WTC11 (cell line): Measurements from ENCODE around the gene COMTD1. TPM values are rescaled to one million over a fixed set of nuclear protein-coding genes. Genes with fewer than 3 reads are reported as not detected.

Experiments used
- ATAC-seq: fragments of 200-7000 bp; cut with Tn5 transposase; 2 replicates; pipeline ENCODE4 v1.10.0; 2021; ENCODE audit warnings: mild to moderate bottlenecking, moderate library complexity
- CTCF ChIA-PET: fragments of 300-600 bp; sonication (Branson Sonifier 250); formaldehyde crosslinking; loops from one replicate; lab custom pipeline; 2021; ENCODE audit warnings: antibody characterized with exemption; lab: Charles Lee
- POLR2A ChIA-PET: fragments of 350-600 bp; sonication (Branson Sonifier 250); formaldehyde crosslinking; loops from one replicate; lab custom pipeline; 2021; ENCODE audit warnings: antibody characterized with exemption; lab: Charles Lee
- DNase-seq: peaks from one replicate; pipeline ENCODE4 v3.0.0; 2021; ENCODE audit warnings: low spot score
- H3K27ac Mint-ChIP-seq: 2 replicates; pipeline ENCODE4 v1.8.0; 2021; ENCODE audit warnings: mixed read lengths
- H3K27me3 Mint-ChIP-seq: 2 replicates; pipeline ENCODE4 v1.8.0; 2021; ENCODE audit warnings: low read depth, mild to moderate bottlenecking, moderate library complexity, mixed read lengths
- H3K36me3 Mint-ChIP-seq: 2 replicates; pipeline ENCODE4 v1.8.0; 2021; ENCODE audit warnings: mixed read lengths
- H3K4me1 Mint-ChIP-seq: 2 replicates; pipeline ENCODE4 v1.8.0; 2022; ENCODE audit warnings: mixed read lengths
- H3K4me3 Mint-ChIP-seq: 2 replicates; pipeline ENCODE4 v1.8.0; 2021; ENCODE audit warnings: mild to moderate bottlenecking, moderate library complexity, mixed read lengths
- H3K9me3 Mint-ChIP-seq: 2 replicates; pipeline ENCODE4 v1.8.0; 2021; ENCODE audit warnings: mixed read lengths
- AFF4 ChIP-seq: sonication (generic); formaldehyde crosslinking; IDR thresholded peaks from 2 replicates; pipeline ENCODE4 v1.8.1; 2023; ENCODE audit warnings: mild to moderate bottlenecking, missing genetic modification reagents, borderline replicate concordance
- CBFB ChIP-seq: sonication (generic); formaldehyde crosslinking; IDR thresholded peaks from 2 replicates; pipeline ENCODE4 v1.8.1; 2022; ENCODE audit warnings: mild to moderate bottlenecking, low read depth, missing genetic modification reagents
- ELF4 ChIP-seq: sonication (generic); formaldehyde crosslinking; IDR thresholded peaks from 2 replicates; pipeline ENCODE4 v1.8.1; 2022; ENCODE audit warnings: low read depth, mild to moderate bottlenecking, moderate library complexity, missing genetic modification reagents
- ESRRA ChIP-seq: sonication (generic); formaldehyde crosslinking; IDR thresholded peaks from 2 replicates; pipeline ENCODE4 v1.8.1; 2022; ENCODE audit warnings: mild to moderate bottlenecking, missing genetic modification reagents, borderline replicate concordance
- ETV6 ChIP-seq: sonication (generic); formaldehyde crosslinking; IDR thresholded peaks from 2 replicates; pipeline ENCODE4 v1.8.1; 2022; ENCODE audit warnings: mild to moderate bottlenecking, missing genetic modification reagents
- HMGA2 ChIP-seq: fragments of 250-450 bp; sonication (Bioruptor Pico); IDR thresholded peaks from 2 replicates; pipeline ENCODE4 v1.4.0; 2021; ENCODE audit warnings: mild to moderate bottlenecking, moderate library complexity
- IRF2 ChIP-seq: sonication (generic); formaldehyde crosslinking; IDR thresholded peaks from 2 replicates; pipeline ENCODE4 v1.8.0; 2022; ENCODE audit warnings: low read depth, missing genetic modification reagents, borderline replicate concordance
- JUN ChIP-seq: sonication (generic); formaldehyde crosslinking; IDR thresholded peaks from 2 replicates; pipeline ENCODE4 v1.8.0; 2023; ENCODE audit warnings: mild to moderate bottlenecking, missing genetic modification reagents
- MYBL2 ChIP-seq: sonication (generic); formaldehyde crosslinking; IDR thresholded peaks from 2 replicates; pipeline ENCODE4 v1.8.1; 2023; ENCODE audit warnings: mild to moderate bottlenecking, moderate library complexity, missing genetic modification reagents
- SMAD3 ChIP-seq: sonication (generic); formaldehyde crosslinking; IDR thresholded peaks from 2 replicates; pipeline ENCODE4 v1.8.0; 2022; ENCODE audit warnings: missing genetic modification reagents, mild to moderate bottlenecking, borderline replicate concordance
- SOX15 ChIP-seq: fragments of 250-450 bp; sonication (Bioruptor Pico); IDR thresholded peaks from 2 replicates; pipeline ENCODE4 v1.9.0; 2021; ENCODE audit warnings: mild to moderate bottlenecking
- TEAD1 ChIP-seq: sonication (generic); formaldehyde crosslinking; IDR thresholded peaks from 2 replicates; pipeline ENCODE4 v1.8.0; 2022; ENCODE audit warnings: mild to moderate bottlenecking, missing genetic modification reagents
- TP53 ChIP-seq: sonication (generic); formaldehyde crosslinking; IDR thresholded peaks from 2 replicates; pipeline ENCODE4 v1.8.1; 2023; ENCODE audit warnings: mild to moderate bottlenecking, missing genetic modification reagents
- ZNF263 ChIP-seq: sonication (generic); formaldehyde crosslinking; IDR thresholded peaks from 2 replicates; pipeline ENCODE4 v1.8.1; 2022; ENCODE audit warnings: low read depth, mild to moderate bottlenecking, moderate library complexity, missing genetic modification reagents
- ZNF416 ChIP-seq: fragments of 250-450 bp; sonication (Bioruptor Pico); IDR thresholded peaks from 2 replicates; pipeline ENCODE4 v1.9.0; 2021; ENCODE audit warnings: mild to moderate bottlenecking, inconsistent platforms
- total RNA-seq: library from RNA; stranded (reverse); gene quantifications from 3 replicates; pipeline ENCODE4 v1.2.3, GENCODE V29; 2021
- TF ChIP-seq, protein P1 (sequence below): sonication (generic); formaldehyde crosslinking; IDR thresholded peaks from 2 replicates; pipeline ENCODE4 v1.8.0; 2022; ENCODE audit warnings: mild to moderate bottlenecking, missing genetic modification reagents
- TF ChIP-seq, protein P2 (sequence below): fragments of 250-450 bp; sonication (Bioruptor Pico); IDR thresholded peaks from 2 replicates; pipeline ENCODE4 v2.1.2; 2022; ENCODE audit warnings: mild to moderate bottlenecking, moderate library complexity
- TF ChIP-seq, protein P3 (sequence below): sonication (generic); formaldehyde crosslinking; IDR thresholded peaks from 2 replicates; pipeline ENCODE4 v1.8.0; 2022; ENCODE audit warnings: missing genetic modification reagents
- TF ChIP-seq, protein P4 (sequence below): sonication (generic); formaldehyde crosslinking; IDR thresholded peaks from 2 replicates; pipeline ENCODE4 v1.8.1; 2022; ENCODE audit warnings: low read depth, missing genetic modification reagents, borderline replicate concordance
- TF ChIP-seq, protein P5 (sequence below): fragments of 250-450 bp; sonication (Bioruptor Pico); IDR thresholded peaks from 2 replicates; pipeline ENCODE4 v1.9.0; 2021; ENCODE audit warnings: mild to moderate bottlenecking

The COMTD1 gene
- total RNA-seq, 1 experiment from 2014 or later: 47.8 TPM

GRCh38 chr10:75281974-75282373 lies 46.2 kb upstream of the COMTD1 start (continued):
- TF ChIP-seq AFF4 (CRISPR knock-in tag): no peak
- TF ChIP-seq, protein P1, sequence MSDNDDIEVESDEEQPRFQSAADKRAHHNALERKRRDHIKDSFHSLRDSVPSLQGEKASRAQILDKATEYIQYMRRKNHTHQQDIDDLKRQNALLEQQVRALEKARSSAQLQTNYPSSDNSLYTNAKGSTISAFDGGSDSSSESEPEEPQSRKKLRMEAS (CRISPR knock-in tag): no peak
- TF ChIP-seq ETV6 (CRISPR knock-in tag): no peak
- no peak for TF ChIP-seq HMGA2 (CRISPR knock-in tag)
- no peak for TF ChIP-seq ELF4 (CRISPR knock-in tag)

DNA sequence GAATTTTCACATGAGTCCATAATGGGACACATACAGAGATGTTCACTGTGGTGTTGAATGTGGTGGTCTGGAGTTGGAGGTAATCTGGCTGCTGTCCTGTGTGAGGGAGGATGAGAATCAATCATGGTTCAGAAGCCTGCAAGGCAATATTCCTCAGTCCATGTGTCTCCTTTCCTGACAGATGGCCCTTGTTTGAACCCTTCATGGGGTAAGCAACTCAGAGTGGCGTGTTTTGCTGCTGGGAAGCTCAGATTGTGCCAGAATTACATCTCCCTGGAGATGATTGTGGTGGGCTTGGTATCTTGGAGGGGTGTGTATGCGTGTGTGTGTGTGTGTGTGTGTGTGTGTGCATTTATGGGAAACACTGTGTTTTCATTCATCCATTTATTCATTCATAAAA lies 44.5 kb upstream of the COMTD1 start:
- Mint-ChIP-seq H3K4me3 (no peak overlapping the region), H3K36me3 (no peaks in the 10 kb centered on the region), H3K4me1 (peaks cover 21% of the 10 kb centered on the region), H3K27me3 (peaks cover 33% of the 10 kb centered on the region), H3K9me3 (no peaks in the 10 kb centered on the region), H3K27ac (no peak overlapping the region)
- ATAC-seq: no peak
- no peak for TF ChIP-seq ESRRA (CRISPR knock-in tag)
- no peak for TF ChIP-seq TP53 (CRISPR knock-in tag)
- no peak for TF ChIP-seq TEAD1 (CRISPR knock-in tag)
- TF ChIP-seq, protein P2, sequence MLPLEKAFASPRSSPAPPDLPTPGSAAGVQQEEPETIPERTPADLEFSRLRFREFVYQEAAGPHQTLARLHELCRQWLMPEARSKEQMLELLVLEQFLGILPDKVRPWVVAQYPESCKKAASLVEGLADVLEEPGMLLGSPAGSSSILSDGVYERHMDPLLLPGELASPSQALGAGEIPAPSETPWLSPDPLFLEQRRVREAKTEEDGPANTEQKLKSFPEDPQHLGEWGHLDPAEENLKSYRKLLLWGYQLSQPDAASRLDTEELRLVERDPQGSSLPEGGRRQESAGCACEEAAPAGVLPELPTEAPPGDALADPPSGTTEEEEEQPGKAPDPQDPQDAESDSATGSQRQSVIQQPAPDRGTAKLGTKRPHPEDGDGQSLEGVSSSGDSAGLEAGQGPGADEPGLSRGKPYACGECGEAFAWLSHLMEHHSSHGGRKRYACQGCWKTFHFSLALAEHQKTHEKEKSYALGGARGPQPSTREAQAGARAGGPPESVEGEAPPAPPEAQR (CRISPR knock-in tag): no peak
- TF ChIP-seq CBFB (CRISPR knock-in tag): no peak
- TF ChIP-seq, protein P3, sequence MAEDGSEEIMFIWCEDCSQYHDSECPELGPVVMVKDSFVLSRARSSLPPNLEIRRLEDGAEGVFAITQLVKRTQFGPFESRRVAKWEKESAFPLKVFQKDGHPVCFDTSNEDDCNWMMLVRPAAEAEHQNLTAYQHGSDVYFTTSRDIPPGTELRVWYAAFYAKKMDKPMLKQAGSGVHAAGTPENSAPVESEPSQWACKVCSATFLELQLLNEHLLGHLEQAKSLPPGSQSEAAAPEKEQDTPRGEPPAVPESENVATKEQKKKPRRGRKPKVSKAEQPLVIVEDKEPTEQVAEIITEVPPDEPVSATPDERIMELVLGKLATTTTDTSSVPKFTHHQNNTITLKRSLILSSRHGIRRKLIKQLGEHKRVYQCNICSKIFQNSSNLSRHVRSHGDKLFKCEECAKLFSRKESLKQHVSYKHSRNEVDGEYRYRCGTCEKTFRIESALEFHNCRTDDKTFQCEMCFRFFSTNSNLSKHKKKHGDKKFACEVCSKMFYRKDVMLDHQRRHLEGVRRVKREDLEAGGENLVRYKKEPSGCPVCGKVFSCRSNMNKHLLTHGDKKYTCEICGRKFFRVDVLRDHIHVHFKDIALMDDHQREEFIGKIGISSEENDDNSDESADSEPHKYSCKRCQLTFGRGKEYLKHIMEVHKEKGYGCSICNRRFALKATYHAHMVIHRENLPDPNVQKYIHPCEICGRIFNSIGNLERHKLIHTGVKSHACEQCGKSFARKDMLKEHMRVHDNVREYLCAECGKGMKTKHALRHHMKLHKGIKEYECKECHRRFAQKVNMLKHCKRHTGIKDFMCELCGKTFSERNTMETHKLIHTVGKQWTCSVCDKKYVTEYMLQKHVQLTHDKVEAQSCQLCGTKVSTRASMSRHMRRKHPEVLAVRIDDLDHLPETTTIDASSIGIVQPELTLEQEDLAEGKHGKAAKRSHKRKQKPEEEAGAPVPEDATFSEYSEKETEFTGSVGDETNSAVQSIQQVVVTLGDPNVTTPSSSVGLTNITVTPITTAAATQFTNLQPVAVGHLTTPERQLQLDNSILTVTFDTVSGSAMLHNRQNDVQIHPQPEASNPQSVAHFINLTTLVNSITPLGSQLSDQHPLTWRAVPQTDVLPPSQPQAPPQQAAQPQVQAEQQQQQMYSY (CRISPR knock-in tag): no peak
- TF ChIP-seq SOX15 (CRISPR knock-in tag): no peak
- TF ChIP-seq SMAD3 (CRISPR knock-in tag): no peak
- TF ChIP-seq IRF2: no peak
- TF ChIP-seq, protein P4, sequence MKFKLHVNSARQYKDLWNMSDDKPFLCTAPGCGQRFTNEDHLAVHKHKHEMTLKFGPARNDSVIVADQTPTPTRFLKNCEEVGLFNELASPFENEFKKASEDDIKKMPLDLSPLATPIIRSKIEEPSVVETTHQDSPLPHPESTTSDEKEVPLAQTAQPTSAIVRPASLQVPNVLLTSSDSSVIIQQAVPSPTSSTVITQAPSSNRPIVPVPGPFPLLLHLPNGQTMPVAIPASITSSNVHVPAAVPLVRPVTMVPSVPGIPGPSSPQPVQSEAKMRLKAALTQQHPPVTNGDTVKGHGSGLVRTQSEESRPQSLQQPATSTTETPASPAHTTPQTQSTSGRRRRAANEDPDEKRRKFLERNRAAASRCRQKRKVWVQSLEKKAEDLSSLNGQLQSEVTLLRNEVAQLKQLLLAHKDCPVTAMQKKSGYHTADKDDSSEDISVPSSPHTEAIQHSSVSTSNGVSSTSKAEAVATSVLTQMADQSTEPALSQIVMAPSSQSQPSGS: no peak
- TF ChIP-seq, protein P5, sequence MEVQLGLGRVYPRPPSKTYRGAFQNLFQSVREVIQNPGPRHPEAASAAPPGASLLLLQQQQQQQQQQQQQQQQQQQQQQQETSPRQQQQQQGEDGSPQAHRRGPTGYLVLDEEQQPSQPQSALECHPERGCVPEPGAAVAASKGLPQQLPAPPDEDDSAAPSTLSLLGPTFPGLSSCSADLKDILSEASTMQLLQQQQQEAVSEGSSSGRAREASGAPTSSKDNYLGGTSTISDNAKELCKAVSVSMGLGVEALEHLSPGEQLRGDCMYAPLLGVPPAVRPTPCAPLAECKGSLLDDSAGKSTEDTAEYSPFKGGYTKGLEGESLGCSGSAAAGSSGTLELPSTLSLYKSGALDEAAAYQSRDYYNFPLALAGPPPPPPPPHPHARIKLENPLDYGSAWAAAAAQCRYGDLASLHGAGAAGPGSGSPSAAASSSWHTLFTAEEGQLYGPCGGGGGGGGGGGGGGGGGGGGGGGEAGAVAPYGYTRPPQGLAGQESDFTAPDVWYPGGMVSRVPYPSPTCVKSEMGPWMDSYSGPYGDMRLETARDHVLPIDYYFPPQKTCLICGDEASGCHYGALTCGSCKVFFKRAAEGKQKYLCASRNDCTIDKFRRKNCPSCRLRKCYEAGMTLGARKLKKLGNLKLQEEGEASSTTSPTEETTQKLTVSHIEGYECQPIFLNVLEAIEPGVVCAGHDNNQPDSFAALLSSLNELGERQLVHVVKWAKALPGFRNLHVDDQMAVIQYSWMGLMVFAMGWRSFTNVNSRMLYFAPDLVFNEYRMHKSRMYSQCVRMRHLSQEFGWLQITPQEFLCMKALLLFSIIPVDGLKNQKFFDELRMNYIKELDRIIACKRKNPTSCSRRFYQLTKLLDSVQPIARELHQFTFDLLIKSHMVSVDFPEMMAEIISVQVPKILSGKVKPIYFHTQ (CRISPR knock-in tag): no peak
- no peak for TF ChIP-seq ZNF416 (CRISPR knock-in tag)
- TF ChIP-seq MYBL2 (CRISPR knock-in tag): no peak
- TF ChIP-seq JUN (CRISPR knock-in tag): no peak
- no peak for TF ChIP-seq ETV6 (CRISPR knock-in tag)
- no peak for TF ChIP-seq ELF4 (CRISPR knock-in tag)
- no peak for TF ChIP-seq ZNF263 (CRISPR knock-in tag)
- DNase-seq: no peak
- CTCF ChIA-PET: no interaction called here
- POLR2A ChIA-PET: no interaction called here
